ENCODE measurements around the gene SLC10A7. TPM values are rescaled to one million over a fixed set of nuclear protein-coding genes. Genes with fewer than 3 reads are reported as not detected.

The SLC10A7 gene
- total and polyA plus RNA-seq, 2 donors from 2014 or later: 1.9 to 15.1 TPM

DNA sequence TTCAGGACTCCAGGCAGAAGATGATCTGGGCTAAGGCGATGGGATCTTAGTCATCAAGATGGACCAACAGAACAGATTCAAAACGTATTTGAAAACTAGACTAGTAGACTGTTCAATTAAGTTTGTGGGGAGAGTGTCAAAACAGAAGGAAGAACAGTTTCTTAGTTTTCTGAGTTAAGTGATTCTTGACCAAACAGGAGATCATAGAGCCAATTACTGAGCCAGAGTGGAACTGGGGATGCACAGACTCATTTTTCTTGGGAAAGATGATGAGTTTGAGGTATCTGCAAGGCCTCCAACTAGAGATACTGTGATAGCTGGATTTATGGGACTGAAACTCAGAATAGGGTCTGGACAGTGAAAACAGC, 187.9 kb downstream of the SLC10A7 start:
- Histone ChIP-seq H3K4me3 (ENCODE audit: low read length in 3 of 3) (no peak overlapping the region), H3K27ac (ENCODE audit: low read depth in 2 of 2, low read length in 2 of 2) (no peak overlapping the region), H3K4me1 (ENCODE audit: control insufficient read depth in 2 of 3, insufficient read depth in 2 of 3, low read depth in 1 of 3, low read length in 3 of 3) (no peaks in the 10 kb centered on the region), H3K27me3 (ENCODE audit: control insufficient read depth, insufficient read depth, low read length) (no peaks in the 10 kb centered on the region), H3K36me3 (ENCODE audit: control insufficient read depth in 2 of 3, insufficient read depth in 3 of 3, low read length in 3 of 3) (no peaks in the 10 kb centered on the region), H3K9ac (ENCODE audit: low read length in 3 of 3) (no peak overlapping the region), H3K9me3 (ENCODE audit: control insufficient read depth in 2 of 3, insufficient read depth in 1 of 3, low read length in 3 of 3) (no peaks in the 10 kb centered on the region)
- intact Hi-C loops (cut with DNase I): no loop called here
- FAIRE-seq (no peak), DNase-seq (no peak)
- TF ChIP-seq, protein P1, sequence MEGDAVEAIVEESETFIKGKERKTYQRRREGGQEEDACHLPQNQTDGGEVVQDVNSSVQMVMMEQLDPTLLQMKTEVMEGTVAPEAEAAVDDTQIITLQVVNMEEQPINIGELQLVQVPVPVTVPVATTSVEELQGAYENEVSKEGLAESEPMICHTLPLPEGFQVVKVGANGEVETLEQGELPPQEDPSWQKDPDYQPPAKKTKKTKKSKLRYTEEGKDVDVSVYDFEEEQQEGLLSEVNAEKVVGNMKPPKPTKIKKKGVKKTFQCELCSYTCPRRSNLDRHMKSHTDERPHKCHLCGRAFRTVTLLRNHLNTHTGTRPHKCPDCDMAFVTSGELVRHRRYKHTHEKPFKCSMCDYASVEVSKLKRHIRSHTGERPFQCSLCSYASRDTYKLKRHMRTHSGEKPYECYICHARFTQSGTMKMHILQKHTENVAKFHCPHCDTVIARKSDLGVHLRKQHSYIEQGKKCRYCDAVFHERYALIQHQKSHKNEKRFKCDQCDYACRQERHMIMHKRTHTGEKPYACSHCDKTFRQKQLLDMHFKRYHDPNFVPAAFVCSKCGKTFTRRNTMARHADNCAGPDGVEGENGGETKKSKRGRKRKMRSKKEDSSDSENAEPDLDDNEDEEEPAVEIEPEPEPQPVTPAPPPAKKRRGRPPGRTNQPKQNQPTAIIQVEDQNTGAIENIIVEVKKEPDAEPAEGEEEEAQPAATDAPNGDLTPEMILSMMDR (IDR thresholded peaks at IDR 0.05; ENCODE audit: borderline replicate concordance, extremely low read depth, insufficient read depth): no peak

DNA sequence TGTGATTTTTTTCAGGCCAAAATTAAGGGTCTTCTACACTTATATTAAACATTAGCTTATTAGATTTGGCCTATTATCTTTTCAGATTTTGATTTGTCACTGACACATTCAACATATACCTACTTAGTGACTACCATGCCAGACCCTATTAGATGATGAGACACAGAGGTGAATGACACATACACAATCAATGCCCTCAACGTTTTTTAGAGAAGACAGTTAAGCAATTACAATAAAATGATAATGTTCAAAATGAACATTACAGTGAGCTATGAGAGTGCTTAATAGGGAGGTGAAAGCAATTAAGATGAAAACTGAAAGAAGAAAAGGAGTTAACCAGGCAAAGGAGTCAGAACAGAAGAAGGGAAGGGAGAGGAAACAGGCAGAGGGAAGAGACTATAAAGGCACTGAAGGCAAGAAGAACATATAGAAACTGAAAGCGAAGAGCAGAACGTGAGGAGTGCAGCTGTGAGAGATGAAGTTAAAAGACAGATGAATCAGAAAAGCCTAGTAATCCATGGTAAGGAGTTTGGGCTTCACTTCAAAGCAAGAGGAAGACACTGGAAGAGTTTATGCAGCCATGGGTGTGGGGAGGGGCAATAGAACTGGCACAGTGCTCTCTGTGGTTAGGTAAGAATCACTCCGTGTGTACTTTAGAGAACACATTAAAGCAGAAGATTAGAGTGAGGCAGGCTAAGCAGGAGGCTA, 188.4 kb downstream of the SLC10A7 start:
- intact Hi-C loops (cut with DNase I): no loop called here
- no peak for DNase-seq
- H3K9me3 ChIP-seq (ENCODE audit: control insufficient read depth in 2 of 3, insufficient read depth in 1 of 3, low read length in 3 of 3): no peaks in the 10 kb centered on the region
- H3K27me3 ChIP-seq (ENCODE audit: control insufficient read depth, insufficient read depth, low read length): no peaks in the 10 kb centered on the region
- H3K27ac ChIP-seq (ENCODE audit: low read depth in 2 of 2, low read length in 2 of 2): no peak overlapping the region
- TF ChIP-seq, protein P1 (IDR thresholded peaks at IDR 0.05; ENCODE audit: borderline replicate concordance, extremely low read depth, insufficient read depth): no peak
- no peak overlapping the region for H3K9ac ChIP-seq (ENCODE audit: low read length in 3 of 3)
- no peaks in the 10 kb centered on the region for H3K36me3 ChIP-seq (ENCODE audit: control insufficient read depth in 2 of 3, insufficient read depth in 3 of 3, low read length in 3 of 3)
- no peak for FAIRE-seq
- H3K4me3 ChIP-seq (ENCODE audit: low read length in 3 of 3): no peak overlapping the region
- no peaks in the 10 kb centered on the region for H3K4me1 ChIP-seq (ENCODE audit: control insufficient read depth in 2 of 3, insufficient read depth in 2 of 3, low read depth in 1 of 3, low read length in 3 of 3)

DNA sequence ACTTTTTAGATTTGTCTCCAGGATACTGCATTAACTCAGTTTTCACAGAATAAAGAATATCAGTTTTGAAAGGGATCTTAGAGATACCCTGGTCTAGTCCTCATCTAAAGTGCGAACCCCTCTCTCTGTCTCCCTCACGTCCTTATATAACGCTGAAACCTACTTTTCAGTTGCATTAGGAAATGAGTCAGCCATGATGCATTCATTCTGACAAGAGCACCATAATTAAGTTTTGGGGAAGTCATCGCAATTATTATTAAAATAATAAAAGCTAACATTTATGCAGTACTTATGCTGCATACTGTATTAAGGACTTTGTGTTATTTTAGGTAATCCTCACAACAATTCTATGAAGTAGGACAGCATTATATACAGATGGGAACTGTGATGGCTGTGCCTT, 191.3 kb downstream of the SLC10A7 start:
- intact Hi-C loops (cut with DNase I): no loop called here
- Histone ChIP-seq H3K9ac (ENCODE audit: low read length in 3 of 3) (no peak overlapping the region), H3K9me3 (ENCODE audit: control insufficient read depth in 2 of 3, insufficient read depth in 1 of 3, low read length in 3 of 3) (no peaks in the 10 kb centered on the region), H3K36me3 (ENCODE audit: control insufficient read depth in 2 of 3, insufficient read depth in 3 of 3, low read length in 3 of 3) (no peaks in the 10 kb centered on the region), H3K4me3 (ENCODE audit: low read length in 3 of 3) (no peak overlapping the region), H3K4me1 (ENCODE audit: control insufficient read depth in 2 of 3, insufficient read depth in 2 of 3, low read depth in 1 of 3, low read length in 3 of 3) (no peaks in the 10 kb centered on the region), H3K27ac (ENCODE audit: low read depth in 2 of 2, low read length in 2 of 2) (no peak overlapping the region), H3K27me3 (ENCODE audit: control insufficient read depth, insufficient read depth, low read length) (no peaks in the 10 kb centered on the region)
- TF ChIP-seq, protein P1 (IDR thresholded peaks at IDR 0.05; ENCODE audit: borderline replicate concordance, extremely low read depth, insufficient read depth): no peak
- DNase-seq (no peak), FAIRE-seq (no peak)
